GM13976 (cell line): ENCODE data around the gene PCBD1.

Experiments
- DNase-seq: peaks from one replicate; pipeline ENCODE4 v3.0.0; 2012; ENCODE audit warnings: low spot score
- CTCF ChIP-seq: IDR thresholded peaks from 2 replicates; pipeline ENCODE4 v1.5.1; 2012; ENCODE audit warnings: borderline replicate concordance, mild to moderate bottlenecking; ENCODE audit not compliant: insufficient read depth; ENCODE audit errors: extremely low read depth, missing control alignments, control extremely low read depth
- in situ Hi-C: fragments of 300-500 bp; cut with MboI; formaldehyde crosslinking; loops from one replicate; pipeline ENCODE4 v1.12.0; 2022; ENCODE audit warnings: low sequenced_read_pairs, mixed read lengths, inconsistent platforms; ENCODE audit not compliant: unreplicated experiment

The PCBD1 gene

GRCh38 chr10:70907637-70908405 lies 19.5 kb upstream of the PCBD1 start:
- DNase-seq = no peak
- in situ Hi-C loops = no loop called here
- no peak for TF ChIP-seq CTCF

GRCh38 chr10:70906953-70907636 lies 18.7 kb upstream of the PCBD1 start:
- in situ Hi-C loops = no loop called here
- no peak for TF ChIP-seq CTCF
- no peak for DNase-seq

- in situ Hi-C loops = no loop called here
- no peak for TF ChIP-seq CTCF
- no peak for DNase-seq
Observed at GRCh38 chr10:70906031-70906783, 17.8 kb upstream of the PCBD1 start.

GRCh38 chr10:70905071-70906021 lies 17.0 kb upstream of the PCBD1 start:
- no peak for TF ChIP-seq CTCF
- no peak for DNase-seq
- in situ Hi-C loops = no loop called here

GRCh38 chr10:70903262-70903921 lies 15.0 kb upstream of the PCBD1 start:
- peak; percentile 72 for TF ChIP-seq CTCF
- peak; percentile 76 for DNase-seq
- in situ Hi-C loops = no loop called here
